Activated T-cell treated with anti-CD3 and anti-CD28 coated beads, Interleukin-2, amount 50 U/mL, for 24 hours (primary cell): ENCODE data around the gene HNRNPH3.

Source experiments
- DNase-seq: peaks from one replicate; pipeline ENCODE4 v3.0.0-alpha.2; 2020
- H3K27ac Mint-ChIP-seq: 2 replicates; pipeline ENCODE4 v1.8.0; 2020; ENCODE audit warnings: mild to moderate bottlenecking, mixed read lengths
- H3K27me3 Mint-ChIP-seq: 2 replicates; pipeline ENCODE4 v1.8.0; 2020; ENCODE audit warnings: mixed read lengths
- H3K36me3 Mint-ChIP-seq: 2 replicates; pipeline ENCODE4 v1.8.0; 2020; ENCODE audit warnings: low read depth, mixed read lengths
- H3K4me1 Mint-ChIP-seq: 2 replicates; pipeline ENCODE4 v1.8.0; 2020; ENCODE audit warnings: low read depth, mixed read lengths
- H3K4me3 Mint-ChIP-seq: 2 replicates; pipeline ENCODE4 v1.8.0; 2020; ENCODE audit warnings: mild to moderate bottlenecking, moderate library complexity, mixed read lengths
- H3K9me3 Mint-ChIP-seq: 2 replicates; pipeline ENCODE4 v1.8.0; 2020; ENCODE audit warnings: mixed read lengths

HNRNPH3 gene

DNA sequence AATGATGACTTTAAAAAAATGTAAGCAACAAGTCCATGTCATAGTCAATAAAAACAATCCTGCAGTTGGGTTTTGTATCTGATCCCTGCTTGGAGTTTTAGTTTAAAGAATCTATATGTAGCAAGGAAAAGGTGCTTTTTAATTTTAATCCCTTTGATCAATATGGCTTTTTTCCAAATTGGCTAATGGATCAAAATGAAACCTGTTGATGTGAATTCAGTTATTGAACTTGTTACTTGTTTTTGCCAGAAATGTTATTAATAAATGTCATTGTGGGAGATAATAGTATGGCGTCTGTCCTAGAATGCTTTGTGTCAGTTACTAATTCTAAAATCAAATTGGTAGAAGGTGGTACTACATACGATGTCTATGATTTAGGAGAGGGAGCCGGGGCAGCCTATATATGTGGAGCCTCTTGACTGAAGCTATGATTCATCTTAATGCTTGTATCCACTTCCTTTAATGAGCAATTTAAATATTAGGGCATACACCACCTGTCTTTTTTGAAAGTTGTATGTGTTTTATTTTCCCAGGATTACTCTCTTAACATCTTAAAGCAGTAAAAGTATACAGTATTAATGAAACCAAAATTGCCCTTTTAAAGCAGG, 11.1 kb downstream of the HNRNPH3 start:
- H3K27me3 Mint-ChIP-seq, result no peaks in the 10 kb centered on the region
- H3K9me3 Mint-ChIP-seq, result no peaks in the 10 kb centered on the region
- peaks cover 43% of the 10 kb centered on the region for H3K4me1 Mint-ChIP-seq
- DNase-seq, result no peak
- peaks cover 86% of the 10 kb centered on the region for H3K36me3 Mint-ChIP-seq
- peak overlapping the region; percentile 39 for H3K27ac Mint-ChIP-seq
- H3K4me3 Mint-ChIP-seq, result no peak overlapping the region

DNA sequence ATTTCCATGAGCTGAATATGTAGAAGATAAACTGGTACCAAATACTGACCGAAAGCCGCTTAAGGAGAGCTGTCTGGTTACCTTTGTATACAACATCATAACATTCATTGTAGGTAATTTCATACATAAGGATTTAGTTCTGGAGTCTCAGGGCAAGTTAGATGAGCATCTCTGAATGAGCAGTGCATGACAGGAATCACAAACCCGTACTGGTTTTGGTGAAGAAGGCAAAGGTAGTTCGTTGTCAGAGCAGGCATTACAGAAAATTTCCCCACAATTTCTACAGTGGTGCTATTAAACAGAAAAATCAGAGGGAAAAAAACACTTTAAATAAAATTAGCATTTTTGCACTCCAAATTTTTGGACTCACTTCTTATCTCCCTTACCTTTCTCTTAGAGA, 13.8 kb downstream of the HNRNPH3 start:
- H3K36me3 Mint-ChIP-seq, result peaks cover 72% of the 10 kb centered on the region
- no peaks in the 10 kb centered on the region for H3K27me3 Mint-ChIP-seq
- H3K4me1 Mint-ChIP-seq, result peaks cover 26% of the 10 kb centered on the region

DNA sequence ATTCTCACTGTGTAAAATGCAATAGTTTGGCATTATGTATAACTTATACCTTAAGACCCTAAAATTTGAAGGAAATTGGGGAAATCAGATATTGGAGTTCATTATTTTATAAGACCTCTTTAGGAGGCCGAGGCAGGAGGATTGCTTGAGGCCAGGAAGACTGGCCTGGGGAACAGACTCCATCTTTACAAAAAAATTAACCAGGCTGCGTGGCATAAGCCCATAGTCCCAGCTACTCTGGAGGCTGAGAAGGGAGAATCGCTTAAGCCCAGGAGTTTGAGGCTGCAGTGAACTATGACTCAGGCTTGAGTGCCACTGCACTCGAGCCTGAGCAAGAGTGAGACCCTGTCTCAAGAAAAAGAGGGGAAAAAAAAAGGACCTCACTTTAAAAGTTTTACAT, 14.9 kb downstream of the HNRNPH3 start:
- H3K9me3 Mint-ChIP-seq, result no peaks in the 10 kb centered on the region
- DNase-seq, result no peak
- no peaks in the 10 kb centered on the region for H3K27me3 Mint-ChIP-seq
- peaks cover 21% of the 10 kb centered on the region for H3K4me1 Mint-ChIP-seq
- H3K36me3 Mint-ChIP-seq, result peaks cover 61% of the 10 kb centered on the region
- H3K4me3 Mint-ChIP-seq, result no peak overlapping the region
- peak overlapping the region; percentile 72 for H3K27ac Mint-ChIP-seq

More for the DNA sequence above, 13.8 kb downstream of the HNRNPH3 start:
- Mint-ChIP-seq H3K4me3 (no peak overlapping the region), H3K9me3 (no peaks in the 10 kb centered on the region), H3K27ac (peak overlapping the region; percentile 13)
- no peak for DNase-seq

DNA sequence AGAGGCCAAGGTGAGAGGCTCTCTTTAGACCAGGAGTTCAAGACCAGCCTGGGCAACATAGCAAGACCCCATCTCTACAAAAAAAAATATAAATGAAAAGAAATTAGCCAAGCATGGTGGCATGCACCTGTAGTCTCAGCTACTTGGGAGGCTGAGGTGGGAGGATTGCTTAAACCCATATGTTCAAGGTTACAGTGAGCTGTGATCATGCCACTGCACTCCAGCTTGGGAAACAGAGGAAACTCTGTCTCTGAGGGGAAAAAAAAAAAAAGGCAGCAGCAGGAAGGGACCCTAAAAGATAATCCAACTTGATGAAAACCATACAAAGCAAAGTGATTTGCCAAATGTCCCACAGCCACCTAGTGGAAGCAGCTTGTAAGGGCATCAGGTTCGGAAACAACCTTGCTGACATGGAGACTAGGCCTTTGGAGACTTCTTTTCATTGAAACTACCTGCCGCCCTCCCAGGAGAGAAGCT, 16.4 kb downstream of the HNRNPH3 start:
- Mint-ChIP-seq H3K9me3 (no peaks in the 10 kb centered on the region), H3K27ac (peak overlapping the region; percentile 85), H3K4me3 (no peak overlapping the region), H3K36me3 (peaks cover 56% of the 10 kb centered on the region), H3K27me3 (no peaks in the 10 kb centered on the region), H3K4me1 (peaks cover 13% of the 10 kb centered on the region)
- DNase-seq, result peak; percentile 43

DNA sequence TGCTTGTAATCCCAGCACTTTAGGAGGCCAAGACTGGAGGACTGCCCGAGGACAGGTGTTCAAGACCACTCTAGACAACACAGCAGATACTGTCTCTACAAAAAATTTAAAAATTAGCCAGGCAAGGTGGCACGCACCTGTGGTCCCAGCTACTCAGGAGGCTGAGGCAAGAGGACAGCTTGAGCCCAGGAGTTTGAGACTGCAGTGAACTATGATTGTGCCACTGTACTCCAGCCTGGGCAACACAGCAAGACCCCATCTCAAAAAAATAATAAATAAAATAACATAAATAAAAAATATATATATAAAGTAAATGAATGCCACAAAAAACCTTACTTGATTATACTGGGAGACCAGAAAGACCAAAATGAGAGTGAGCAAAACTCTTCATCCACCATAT, 21.7 kb downstream of the HNRNPH3 start:
- H3K27ac Mint-ChIP-seq, result no peak overlapping the region
- no peak overlapping the region for H3K4me3 Mint-ChIP-seq
- DNase-seq, result no peak
- H3K4me1 Mint-ChIP-seq, result peaks cover 3% of the 10 kb centered on the region
- H3K9me3 Mint-ChIP-seq, result no peaks in the 10 kb centered on the region
- H3K36me3 Mint-ChIP-seq, result peaks cover 43% of the 10 kb centered on the region
- H3K27me3 Mint-ChIP-seq, result no peaks in the 10 kb centered on the region

GRCh38 chr10:68359189-68359588, 27.3 kb downstream of the HNRNPH3 start:
- no peaks in the 10 kb centered on the region for H3K27me3 Mint-ChIP-seq

DNA sequence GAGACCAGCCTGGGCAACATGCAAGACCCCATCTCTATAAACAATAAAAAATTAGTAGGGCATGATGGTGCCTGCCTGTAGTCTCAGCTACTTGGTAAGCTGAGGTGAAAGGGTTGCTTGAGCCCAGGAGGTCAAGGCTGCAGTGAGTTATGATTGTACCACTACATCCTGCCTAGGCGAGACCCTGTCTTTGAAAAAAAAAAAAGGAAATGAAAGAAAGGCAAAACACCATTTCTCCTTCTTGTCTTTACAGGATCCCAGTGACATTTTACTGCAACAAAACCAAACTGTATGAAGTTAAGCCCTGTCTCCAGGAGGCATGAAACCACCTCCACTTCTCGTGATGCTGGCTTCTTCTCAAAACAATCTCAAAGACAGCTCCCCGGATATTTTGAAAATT, 30.7 kb downstream of the HNRNPH3 start:
- H3K9me3 Mint-ChIP-seq, result no peaks in the 10 kb centered on the region
- peaks cover 5% of the 10 kb centered on the region for H3K4me1 Mint-ChIP-seq
- H3K4me3 Mint-ChIP-seq, result no peak overlapping the region
- DNase-seq, result no peak
- no peak overlapping the region for H3K27ac Mint-ChIP-seq
- H3K27me3 Mint-ChIP-seq, result no peaks in the 10 kb centered on the region
- peaks cover 45% of the 10 kb centered on the region for H3K36me3 Mint-ChIP-seq

More at GRCh38 chr10:68359189-68359588, 27.3 kb downstream of the HNRNPH3 start:
- Mint-ChIP-seq H3K4me3 (no peak overlapping the region), H3K9me3 (no peaks in the 10 kb centered on the region), H3K27ac (no peak overlapping the region), H3K4me1 (no peaks in the 10 kb centered on the region), H3K36me3 (peaks cover 47% of the 10 kb centered on the region)
- DNase-seq, result no peak

DNA sequence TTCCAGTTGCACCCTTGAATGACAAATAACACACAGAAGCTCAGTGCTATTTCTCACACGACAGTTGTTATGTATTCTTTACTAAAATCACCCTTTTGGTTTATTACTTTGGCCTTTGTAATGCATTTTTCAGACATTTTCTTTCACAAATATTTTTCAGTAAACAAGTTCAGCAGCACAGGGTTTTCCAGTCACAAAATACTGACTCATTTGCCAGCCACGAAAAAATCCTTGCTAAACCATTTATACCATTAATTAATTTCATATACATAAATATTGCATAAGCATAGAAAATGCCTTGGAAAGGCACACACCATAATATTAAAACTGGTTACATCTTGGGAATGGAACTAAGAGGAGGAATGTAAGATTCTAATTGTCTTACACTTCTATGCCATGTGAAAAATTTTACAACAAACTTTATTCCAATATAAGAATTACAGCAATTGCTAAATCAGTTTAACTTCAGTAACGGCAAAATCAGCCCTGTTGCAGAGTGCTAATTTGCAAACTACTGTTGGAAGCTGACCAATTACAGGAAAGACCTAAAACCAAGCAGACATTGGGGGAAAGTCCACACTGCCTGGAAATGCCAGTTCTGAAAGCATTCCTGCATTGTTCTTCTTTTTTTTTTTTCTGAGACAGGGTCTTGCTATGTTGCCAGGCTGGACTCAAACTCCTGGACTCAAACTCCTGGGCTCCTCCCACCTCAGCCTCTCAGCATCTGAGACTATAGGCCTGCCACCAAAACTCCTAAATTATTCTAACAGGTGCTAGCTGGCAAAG, 32.4 kb downstream of the HNRNPH3 start:
- Mint-ChIP-seq H3K9me3 (no peaks in the 10 kb centered on the region), H3K36me3 (peaks cover 44% of the 10 kb centered on the region), H3K4me1 (peaks cover 5% of the 10 kb centered on the region), H3K4me3 (no peak overlapping the region), H3K27ac (peak overlapping the region; percentile 40), H3K27me3 (no peaks in the 10 kb centered on the region)
- no peak for DNase-seq

DNA sequence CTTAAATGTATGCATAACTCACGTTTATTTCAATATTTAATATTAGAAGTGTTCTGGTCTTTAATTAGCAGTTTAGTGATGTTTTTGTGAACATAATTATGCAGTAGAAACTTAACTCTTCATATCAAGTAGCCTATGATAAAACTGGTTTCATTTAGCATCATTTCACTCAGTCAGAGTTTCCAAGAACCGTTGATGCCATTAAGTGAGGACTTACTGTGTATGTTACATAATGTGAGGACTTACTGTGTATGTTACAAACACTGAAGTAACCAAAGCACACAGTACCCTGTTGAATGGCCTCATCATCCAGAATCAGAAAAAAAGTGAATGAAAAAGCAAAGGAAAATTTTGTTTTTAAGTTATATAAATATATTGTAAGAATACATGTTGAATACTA, 33.7 kb downstream of the HNRNPH3 start:
- peaks cover 55% of the 10 kb centered on the region for H3K36me3 Mint-ChIP-seq
- H3K4me3 Mint-ChIP-seq, result no peak overlapping the region
- H3K27ac Mint-ChIP-seq, result no peak overlapping the region
- DNase-seq, result no peak
- no peaks in the 10 kb centered on the region for H3K9me3 Mint-ChIP-seq
- H3K4me1 Mint-ChIP-seq, result peaks cover 5% of the 10 kb centered on the region
- H3K27me3 Mint-ChIP-seq, result no peaks in the 10 kb centered on the region

DNA sequence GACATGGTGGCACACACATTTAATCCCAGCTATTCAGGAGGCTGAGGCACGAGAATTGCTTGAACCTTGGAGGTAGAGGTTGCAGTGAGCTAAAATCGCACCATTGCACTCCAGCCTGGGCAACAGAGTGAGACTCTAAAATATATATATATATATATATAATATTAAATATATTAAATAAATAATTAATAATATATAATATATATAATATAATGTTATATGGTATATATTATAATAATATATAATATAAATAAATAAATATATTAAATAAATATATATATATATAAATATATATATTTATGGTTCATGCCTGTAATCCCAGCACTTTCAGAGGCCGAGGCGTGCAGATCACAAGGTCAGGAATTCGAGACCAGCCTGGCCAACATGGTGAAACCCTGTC, 34.7 kb downstream of the HNRNPH3 start:
- H3K4me3 Mint-ChIP-seq, result no peak overlapping the region
- peaks cover 54% of the 10 kb centered on the region for H3K36me3 Mint-ChIP-seq
- no peaks in the 10 kb centered on the region for H3K27me3 Mint-ChIP-seq
- H3K27ac Mint-ChIP-seq, result no peak overlapping the region
- DNase-seq, result no peak
- H3K9me3 Mint-ChIP-seq, result peaks cover 2% of the 10 kb centered on the region
- peaks cover 5% of the 10 kb centered on the region for H3K4me1 Mint-ChIP-seq

- Mint-ChIP-seq H3K36me3 (peaks cover 55% of the 10 kb centered on the region), H3K27ac (no peak overlapping the region), H3K4me3 (no peak overlapping the region), H3K4me1 (peaks cover 5% of the 10 kb centered on the region), H3K27me3 (no peaks in the 10 kb centered on the region), H3K9me3 (peaks cover 4% of the 10 kb centered on the region)
- DNase-seq, result no peak
Measured at GRCh38 chr10:68367121-68367520, 35.3 kb downstream of the HNRNPH3 start.

DNA sequence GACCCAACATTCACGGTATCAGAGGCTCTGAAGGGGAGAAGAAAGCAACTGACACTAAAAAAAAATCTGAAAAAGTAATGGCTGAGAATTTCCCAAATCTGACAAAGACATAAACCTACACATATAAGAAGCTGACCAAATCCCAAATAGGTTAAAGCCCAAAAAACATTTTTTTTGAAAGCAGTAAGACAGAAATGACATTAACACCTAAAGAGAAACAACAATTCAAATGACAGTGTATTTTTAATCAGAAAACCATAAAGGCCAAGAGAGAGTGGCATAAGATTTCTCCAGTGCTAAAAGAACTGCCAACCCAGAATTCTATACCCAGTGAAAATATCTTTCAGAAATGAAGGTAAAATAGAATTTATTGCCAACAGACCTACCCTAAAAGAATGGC, 39.7 kb downstream of the HNRNPH3 start:
- no peak overlapping the region for H3K27ac Mint-ChIP-seq
- no peak for DNase-seq
- no peaks in the 10 kb centered on the region for H3K4me1 Mint-ChIP-seq
- H3K4me3 Mint-ChIP-seq, result no peak overlapping the region
- H3K9me3 Mint-ChIP-seq, result peaks cover 4% of the 10 kb centered on the region
- no peaks in the 10 kb centered on the region for H3K27me3 Mint-ChIP-seq
- H3K36me3 Mint-ChIP-seq, result peaks cover 67% of the 10 kb centered on the region

DNA sequence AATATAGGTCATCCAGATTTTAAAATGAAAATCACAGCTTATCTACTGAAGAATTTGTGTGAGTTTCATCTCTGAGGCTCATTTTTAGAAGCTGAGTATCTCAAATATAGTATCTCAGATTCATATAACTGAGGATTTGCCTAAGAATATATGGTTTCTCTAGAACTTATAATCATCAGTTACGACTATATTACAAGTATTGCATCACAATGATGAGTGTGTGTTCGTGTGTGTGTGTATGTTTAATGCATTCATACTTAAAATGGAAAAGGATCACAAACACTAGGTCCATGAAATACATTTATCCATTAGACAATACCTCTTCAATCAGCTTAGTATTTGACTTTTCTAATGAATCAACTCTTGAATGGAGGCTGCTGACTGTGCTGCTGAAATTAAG, 53.9 kb downstream of the HNRNPH3 start:
- no peak for DNase-seq
- H3K4me1 Mint-ChIP-seq, result no peaks in the 10 kb centered on the region
- no peak overlapping the region for H3K4me3 Mint-ChIP-seq
- H3K27me3 Mint-ChIP-seq, result no peaks in the 10 kb centered on the region
- peaks cover 68% of the 10 kb centered on the region for H3K36me3 Mint-ChIP-seq
- H3K27ac Mint-ChIP-seq, result no peak overlapping the region
- H3K9me3 Mint-ChIP-seq, result no peaks in the 10 kb centered on the region
